ENCODE data around the gene EXO1. TPM values are rescaled to one million over a fixed set of nuclear protein-coding genes. Genes with fewer than 3 reads are reported as not detected.
"Not testable (repeated sequence)": the region's sequence is repeated elsewhere in the genome, so short reads cannot be mapped to it uniquely, and the experiment has no call there.

EXO1 gene
- total RNA-seq, 1 experiment from 2014 or later, result 36.3 TPM

GRCh38 chr1:241849345-241849695 lies 1.3 kb downstream of the EXO1 start:
- Mint-ChIP-seq H3K27ac (ENCODE audit: unreplicated experiment) (no peak overlapping the region), H3K4me3 (ENCODE audit: low read depth, unreplicated experiment) (peak overlapping the region; percentile 100), H3K27me3 (ENCODE audit: unreplicated experiment) (no peaks in the 10 kb centered on the region), H3K9me3 (ENCODE audit: low read depth, unreplicated experiment) (no peaks in the 10 kb centered on the region), H3K4me1 (ENCODE audit: low read depth, unreplicated experiment) (peaks cover 31% of the 10 kb centered on the region), H3K36me3 (ENCODE audit: insufficient read depth, unreplicated experiment) (peaks cover 22% of the 10 kb centered on the region)
- intact Hi-C loops (cut with micrococcal nuclease; ENCODE audit: unreplicated experiment), result no loop called here
- CTCF ChIA-PET, result no interaction called here
- TF ChIP-seq CTCF (IDR thresholded peaks at IDR 0.05; ENCODE audit: unreplicated experiment), result no peak
- no peak for DNase-seq
- BruUV-seq (replicated peaks), result no TSS peak

GRCh38 chr1:241855545-241856140 lies 7.6 kb downstream of the EXO1 start:
- H3K36me3 Mint-ChIP-seq (ENCODE audit: insufficient read depth, unreplicated experiment); BruUV-seq (replicated peaks); CTCF ChIA-PET; H3K4me3 Mint-ChIP-seq (ENCODE audit: low read depth, unreplicated experiment); DNase-seq; H3K27me3 Mint-ChIP-seq (ENCODE audit: unreplicated experiment); H3K27ac Mint-ChIP-seq (ENCODE audit: unreplicated experiment); H3K4me1 Mint-ChIP-seq (ENCODE audit: low read depth, unreplicated experiment); intact Hi-C loops (cut with micrococcal nuclease; ENCODE audit: unreplicated experiment); H3K9me3 Mint-ChIP-seq (ENCODE audit: low read depth, unreplicated experiment): not testable (repeated sequence)

- no peak for DNase-seq
- CTCF ChIA-PET, result no interaction called here
- Mint-ChIP-seq H3K27ac (ENCODE audit: unreplicated experiment) (no peak overlapping the region), H3K36me3 (ENCODE audit: insufficient read depth, unreplicated experiment) (no peaks in the 10 kb centered on the region), H3K27me3 (ENCODE audit: unreplicated experiment) (no peaks in the 10 kb centered on the region), H3K4me1 (ENCODE audit: low read depth, unreplicated experiment) (no peaks in the 10 kb centered on the region), H3K9me3 (ENCODE audit: low read depth, unreplicated experiment) (no peaks in the 10 kb centered on the region), H3K4me3 (ENCODE audit: low read depth, unreplicated experiment) (no peak overlapping the region)
- intact Hi-C loops (cut with micrococcal nuclease; ENCODE audit: unreplicated experiment), result no loop called here
- TF ChIP-seq CTCF (IDR thresholded peaks at IDR 0.05; ENCODE audit: unreplicated experiment), result no peak
- BruUV-seq (replicated peaks), result no TSS peak
These were observed 9.1 kb downstream of the EXO1 start for GRCh38 chr1:241857131-241857530.

- Mint-ChIP-seq H3K27ac (ENCODE audit: unreplicated experiment) (no peak overlapping the region), H3K9me3 (ENCODE audit: low read depth, unreplicated experiment) (no peaks in the 10 kb centered on the region), H3K36me3 (ENCODE audit: insufficient read depth, unreplicated experiment) (no peaks in the 10 kb centered on the region), H3K4me3 (ENCODE audit: low read depth, unreplicated experiment) (no peak overlapping the region), H3K27me3 (ENCODE audit: unreplicated experiment) (no peaks in the 10 kb centered on the region), H3K4me1 (ENCODE audit: low read depth, unreplicated experiment) (no peaks in the 10 kb centered on the region)
- CTCF ChIA-PET, result no interaction called here
- no TSS peak for BruUV-seq (replicated peaks)
- intact Hi-C loops (cut with micrococcal nuclease; ENCODE audit: unreplicated experiment), result no loop called here
- no peak for TF ChIP-seq CTCF (IDR thresholded peaks at IDR 0.05; ENCODE audit: unreplicated experiment)
- no peak for DNase-seq
These were observed 12.9 kb downstream of the EXO1 start for GRCh38 chr1:241860922-241861321.

GRCh38 chr1:241869022-241869421 lies 21.0 kb downstream of the EXO1 start:
- H3K36me3 Mint-ChIP-seq (ENCODE audit: insufficient read depth, unreplicated experiment), result peaks cover 6% of the 10 kb centered on the region
- H3K4me1 Mint-ChIP-seq (ENCODE audit: low read depth, unreplicated experiment), result no peaks in the 10 kb centered on the region
- intact Hi-C loops (cut with micrococcal nuclease; ENCODE audit: unreplicated experiment), result no loop called here
- H3K9me3 Mint-ChIP-seq (ENCODE audit: low read depth, unreplicated experiment), result no peaks in the 10 kb centered on the region
- TF ChIP-seq CTCF (IDR thresholded peaks at IDR 0.05; ENCODE audit: unreplicated experiment), result no peak
- no peak overlapping the region for H3K27ac Mint-ChIP-seq (ENCODE audit: unreplicated experiment)
- no peak overlapping the region for H3K4me3 Mint-ChIP-seq (ENCODE audit: low read depth, unreplicated experiment)
- CTCF ChIA-PET, result no interaction called here
- no TSS peak for BruUV-seq (replicated peaks)
- no peak for DNase-seq
- no peaks in the 10 kb centered on the region for H3K27me3 Mint-ChIP-seq (ENCODE audit: unreplicated experiment)
